ENCODE measurements around the gene RALY.
A peak's percentile ranks its signal among the peaks of the same experiment; 100 is the strongest.

Gene RALY

GRCh38 chr20:33990075-33990474 lies 3.6 kb upstream of the RALY start:
- DNase-seq = no peak

GRCh38 chr20:33991502-33991901 lies 2.2 kb upstream of the RALY start:
- DNase-seq = no peak

GRCh38 chr20:33992145-33992922 lies 1.4 kb upstream of the RALY start:
- DNase-seq = peak; percentile 64

- peak; percentile 100 for DNase-seq
Observed at GRCh38 chr20:33992923-33993575, 662 bp upstream of the RALY start.

GRCh38 chr20:33994222-33994913 lies 657 bp downstream of the RALY start:
- peak; percentile 48 for DNase-seq

GRCh38 chr20:33995053-33995831 lies 1.5 kb downstream of the RALY start:
- no peak for DNase-seq

- DNase-seq = no peak
Observed at GRCh38 chr20:33999025-33999649, 5.4 kb downstream of the RALY start.

- no peak for DNase-seq
Observed at GRCh38 chr20:34001378-34001777, 7.7 kb downstream of the RALY start.

- DNase-seq = no peak
Observed at GRCh38 chr20:34004227-34004626, 10.5 kb downstream of the RALY start.

GRCh38 chr20:34004790-34005457 lies 11.2 kb downstream of the RALY start:
- no peak for DNase-seq

GRCh38 chr20:34006619-34007018 lies 12.9 kb downstream of the RALY start:
- no peak for DNase-seq

- DNase-seq = no peak
Observed at GRCh38 chr20:34008477-34008876, 14.8 kb downstream of the RALY start.

GRCh38 chr20:34010405-34010931 lies 16.8 kb downstream of the RALY start:
- DNase-seq = no peak

- no peak for DNase-seq
Observed at GRCh38 chr20:34011275-34011674, 17.6 kb downstream of the RALY start.

- DNase-seq = no peak
Observed at GRCh38 chr20:34012330-34012729, 18.6 kb downstream of the RALY start.

GRCh38 chr20:34012735-34013134 lies 19.0 kb downstream of the RALY start:
- DNase-seq = no peak

- no peak for DNase-seq
Observed at GRCh38 chr20:34013554-34013953, 19.8 kb downstream of the RALY start.

- no peak for DNase-seq
Observed at GRCh38 chr20:34014878-34015277, 21.2 kb downstream of the RALY start.

GRCh38 chr20:34015401-34016335 lies 22.0 kb downstream of the RALY start:
- DNase-seq = no peak

- no peak for DNase-seq
Observed at GRCh38 chr20:34016736-34017135, 23.0 kb downstream of the RALY start.

GRCh38 chr20:34017610-34018009 lies 23.9 kb downstream of the RALY start:
- peak; percentile 52 for DNase-seq

Data from kidney glomerular epithelial cell (primary cell).